Urinary bladder (tissue), 4 donors: Measurements from ENCODE around the gene SLC25A45. TPM values are rescaled to one million over a fixed set of nuclear protein-coding genes. Genes with fewer than 3 reads are reported as not detected.
A peak's percentile ranks its signal among the peaks of the same experiment; 100 is the strongest.

ENCODE experiments used
- DNase-seq: peaks from one replicate; pipeline ENCODE4 v3.0.0-alpha.2; 2015; ENCODE audit errors: extremely low spot score
- H3K27ac ChIP-seq: one replicate; pipeline ENCODE4 v1.5.1; 2013; ENCODE audit warnings: low read depth, mild to moderate bottlenecking, moderate library complexity
- H3K36me3 ChIP-seq: one replicate; pipeline ENCODE4 v1.6.1; 2013; ENCODE audit warnings: mild to moderate bottlenecking, moderate library complexity; ENCODE audit not compliant: insufficient read depth
- H3K4me1 ChIP-seq: one replicate; pipeline ENCODE4 v1.6.1; 2013; ENCODE audit warnings: mild to moderate bottlenecking, moderate library complexity; ENCODE audit not compliant: insufficient read depth
- H3K4me3 ChIP-seq: one replicate; pipeline ENCODE4 v1.5.1; 2013; ENCODE audit warnings: low read depth, low read length
- WGBS: extraction: QIAGEN DNeasy Blood & Tissue Kit; methylation state at CpG from one replicate; pipeline ENCODE4 v1.1.7; 2013; 5-methylcytosine and 5-hydroxymethylcytosine counted together
- polyA plus RNA-seq: library from polyadenylated mRNA; stranded (reverse); fragments of 200-250 nt; gene quantifications from one replicate; pipeline ENCODE4 v1.2.3, GENCODE V29; 2013
- total RNA-seq: library from RNA; depleted of rRNA; stranded (reverse); fragments of >200 nt; gene quantifications from one replicate; pipeline ENCODE4 v1.2.3, GENCODE V29; 2014
- donor health status: healthy with polysubstance abuse.
- donor health status: healthy.

SLC25A45 gene
- total RNA-seq: 5.0 TPM
- polyA plus RNA-seq: 4.3 TPM

- WGBS: 1% methylated on average over 27 of the region's 27 CpGs
- peak; percentile 82 for DNase-seq
- H3K36me3 ChIP-seq: no peaks in the 10 kb centered on the region
- H3K4me1 ChIP-seq: no peaks in the 10 kb centered on the region
- peak within 1 kb of the TSS; percentile 19 for H3K4me3 ChIP-seq
- peak within 1 kb of the TSS; percentile 99 for H3K27ac ChIP-seq
These were observed at the start of gene SLC25A45 for GRCh38 chr11:65382033-65382803. Gene SLC25A45, minus strand, starts transcription at chr11:65382646. Its CDS starts 695 bp downstream, at chr11:65381951.

- WGBS: 68% methylated on average over 4 of the region's 4 CpGs
- DNase-seq: no peak
- H3K27ac ChIP-seq: no peak overlapping the region
- H3K36me3 ChIP-seq: no peaks in the 10 kb centered on the region
- H3K4me3 ChIP-seq: no peak overlapping the region
- no peaks in the 10 kb centered on the region for H3K4me1 ChIP-seq
These were observed 49.1 kb upstream of the SLC25A45 start for GRCh38 chr11:65431451-65432099.

- Histone ChIP-seq H3K4me3 (no peak overlapping the region), H3K36me3 (no peaks in the 10 kb centered on the region), H3K27ac (peak overlapping the region; percentile 28), H3K4me1 (no peaks in the 10 kb centered on the region)
- no peak for DNase-seq
- WGBS: 39% methylated on average over 6 of the region's 6 CpGs
These were observed 48.2 kb upstream of the SLC25A45 start for GRCh38 chr11:65430406-65431217.

GRCh38 chr11:65429724-65430405 is 47.4 kb upstream of the SLC25A45 start:
- H3K4me1 ChIP-seq: no peaks in the 10 kb centered on the region
- H3K4me3 ChIP-seq: no peak overlapping the region
- 6% methylated on average over 9 of the region's 9 CpGs for WGBS
- H3K27ac ChIP-seq: peak overlapping the region; percentile 66
- no peaks in the 10 kb centered on the region for H3K36me3 ChIP-seq
- no peak for DNase-seq

GRCh38 chr11:65429068-65429681 is 46.7 kb upstream of the SLC25A45 start:
- H3K4me3 ChIP-seq: no peak overlapping the region
- WGBS: 14% methylated on average over 9 of the region's 9 CpGs
- no peaks in the 10 kb centered on the region for H3K36me3 ChIP-seq
- no peak for DNase-seq
- no peaks in the 10 kb centered on the region for H3K4me1 ChIP-seq
- H3K27ac ChIP-seq: no peak overlapping the region

- no peak overlapping the region for H3K27ac ChIP-seq
- DNase-seq: no peak
- no peak overlapping the region for H3K4me3 ChIP-seq
- no peaks in the 10 kb centered on the region for H3K4me1 ChIP-seq
- H3K36me3 ChIP-seq: no peaks in the 10 kb centered on the region
- 40% methylated on average over 5 of the region's 5 CpGs for WGBS
These were observed 46.2 kb upstream of the SLC25A45 start for GRCh38 chr11:65428578-65429067.

- H3K36me3 ChIP-seq: no peaks in the 10 kb centered on the region
- peak overlapping the region; percentile 87 for H3K4me3 ChIP-seq
- no peaks in the 10 kb centered on the region for H3K4me1 ChIP-seq
- DNase-seq: no peak
- H3K27ac ChIP-seq: peak overlapping the region; percentile 42
- 35% methylated on average over 11 of the region's 11 CpGs for WGBS
These were observed 45.5 kb upstream of the SLC25A45 start for GRCh38 chr11:65427691-65428577.

GRCh38 chr11:65426839-65427690 is 44.6 kb upstream of the SLC25A45 start:
- DNase-seq: no peak

GRCh38 chr11:65425971-65426838 is 43.8 kb upstream of the SLC25A45 start:
- Histone ChIP-seq H3K27ac (peak overlapping the region; percentile 60), H3K36me3 (no peaks in the 10 kb centered on the region), H3K4me1 (no peaks in the 10 kb centered on the region), H3K4me3 (peak overlapping the region; percentile 87)
- WGBS: 6% methylated on average over 9 of the region's 9 CpGs
- no peak for DNase-seq

More at GRCh38 chr11:65426839-65427690, 44.6 kb upstream of the SLC25A45 start:
- no peaks in the 10 kb centered on the region for H3K4me1 ChIP-seq
- H3K27ac ChIP-seq: peak overlapping the region; percentile 71
- H3K36me3 ChIP-seq: no peaks in the 10 kb centered on the region
- peak overlapping the region; percentile 87 for H3K4me3 ChIP-seq
- 23% methylated on average over 10 of the region's 10 CpGs for WGBS

- DNase-seq: no peak
These were observed 42.9 kb upstream of the SLC25A45 start for GRCh38 chr11:65425105-65425970.

More at GRCh38 chr11:65425105-65425970, 42.9 kb upstream of the SLC25A45 start:
- H3K4me3 ChIP-seq: peak overlapping the region; percentile 87
- H3K4me1 ChIP-seq: no peaks in the 10 kb centered on the region
- H3K36me3 ChIP-seq: no peaks in the 10 kb centered on the region
- H3K27ac ChIP-seq: peak overlapping the region; percentile 98
- WGBS: 4% methylated on average over 9 of the region's 9 CpGs
